ENCODE data around the gene CD248. TPM values are rescaled to one million over a fixed set of nuclear protein-coding genes. Genes with fewer than 3 reads are reported as not detected.

Gene CD248
- total and polyA plus RNA-seq, 9 donors, result 4.9 to 47.9 (median 17.2) TPM

- Histone ChIP-seq H3K4me1 (ENCODE audit: insufficient read depth) (peaks cover 5% of the 10 kb centered on the region), H3K36me3 (no peaks in the 10 kb centered on the region), H3K27me3 (no peaks in the 10 kb centered on the region), H3K27ac (no peak overlapping the region), H3K4me3 (no peak overlapping the region), H3K9me3 (no peaks in the 10 kb centered on the region)
- WGBS, 3 donors, result 18 to 27% (median 25%) methylated on average over 17 to 20 of the region's 20 CpGs
- peak in 1 of 5 donors; percentile 35 for DNase-seq
- TF ChIP-seq POLR2A (IDR thresholded peaks at IDR 0.05) (no peak), EP300 (IDR thresholded peaks at IDR 0.05) (no peak), CTCF (IDR thresholded peaks at IDR 0.05) (no peak)
- intact Hi-C loops (cut with DNase I), result loop anchor here in 3 of 4 donors (1.0 to 10.0 kb wide), 4 partner anchors 53 to 65 kb away; partner anchors contain the start of gene RIN1 (in 1 of the 3)
Measured at GRCh38 chr11:66281776-66282467, 34.9 kb downstream of the CD248 start.

GRCh38 chr11:66281001-66281400 lies 35.8 kb downstream of the CD248 start:
- Histone ChIP-seq H3K27ac (no peak overlapping the region), H3K36me3 (no peaks in the 10 kb centered on the region), H3K9me3 (no peaks in the 10 kb centered on the region), H3K27me3 (no peaks in the 10 kb centered on the region), H3K4me1 (ENCODE audit: insufficient read depth) (peaks cover 5% of the 10 kb centered on the region), H3K4me3 (no peak overlapping the region)
- DNase-seq, result peak in 1 of 5 donors; percentile 19
- intact Hi-C loops (cut with DNase I), result loop anchor here in 2 of 4 donors (5.0 to 10.0 kb wide), 3 partner anchors 54 to 64 kb away; partner anchors contain the start of gene RIN1 (in 1 of the 2)
- no peak for TF ChIP-seq EP300 (IDR thresholded peaks at IDR 0.05)
- no peak for TF ChIP-seq CTCF (IDR thresholded peaks at IDR 0.05)
- TF ChIP-seq POLR2A (IDR thresholded peaks at IDR 0.05), result no peak
- 79 to 86% (median 79%) methylated on average over 6 of the region's 6 CpGs for WGBS, 3 donors

GRCh38 chr11:66280428-66280827 lies 36.4 kb downstream of the CD248 start:
- H3K4me3 ChIP-seq, result no peak overlapping the region
- WGBS, 3 donors, result 81 to 93% (median 86%) methylated on average over 14 of the region's 14 CpGs
- no peaks in the 10 kb centered on the region for H3K36me3 ChIP-seq
- no peak overlapping the region for H3K27ac ChIP-seq
- intact Hi-C loops (cut with DNase I), result loop anchor here in 2 of 4 donors (5.0 to 10.0 kb wide), 3 partner anchors 54 to 63 kb away; partner anchors contain the start of gene RIN1 (in 1 of the 2)
- DNase-seq, result peak in 3 of 5 donors; percentile 28 to 54 (median 42)
- H3K27me3 ChIP-seq, result no peaks in the 10 kb centered on the region
- TF ChIP-seq CTCF (IDR thresholded peaks at IDR 0.05), result no peak
- TF ChIP-seq EP300 (IDR thresholded peaks at IDR 0.05), result no peak
- no peak for TF ChIP-seq POLR2A (IDR thresholded peaks at IDR 0.05)
- peaks cover 5% of the 10 kb centered on the region for H3K4me1 ChIP-seq (ENCODE audit: insufficient read depth)
- no peaks in the 10 kb centered on the region for H3K9me3 ChIP-seq

GRCh38 chr11:66279092-66279734 lies 37.6 kb downstream of the CD248 start:
- TF ChIP-seq EP300 (IDR thresholded peaks at IDR 0.05) (no peak), CTCF (IDR thresholded peaks at IDR 0.05) (no peak), POLR2A (IDR thresholded peaks at IDR 0.05) (no peak)
- Histone ChIP-seq H3K9me3 (no peaks in the 10 kb centered on the region), H3K4me3 (no peak overlapping the region), H3K36me3 (no peaks in the 10 kb centered on the region), H3K27me3 (no peaks in the 10 kb centered on the region), H3K27ac (no peak overlapping the region), H3K4me1 (ENCODE audit: insufficient read depth) (peaks cover 5% of the 10 kb centered on the region)
- WGBS, 3 donors, result 66 to 77% (median 69%) methylated on average over 15 of the region's 15 CpGs
- peak in 1 of 5 donors; percentile 32 for DNase-seq
- intact Hi-C loops (cut with DNase I), result no loop called here
